ENCODE measurements around the gene MPP2.

DNA sequence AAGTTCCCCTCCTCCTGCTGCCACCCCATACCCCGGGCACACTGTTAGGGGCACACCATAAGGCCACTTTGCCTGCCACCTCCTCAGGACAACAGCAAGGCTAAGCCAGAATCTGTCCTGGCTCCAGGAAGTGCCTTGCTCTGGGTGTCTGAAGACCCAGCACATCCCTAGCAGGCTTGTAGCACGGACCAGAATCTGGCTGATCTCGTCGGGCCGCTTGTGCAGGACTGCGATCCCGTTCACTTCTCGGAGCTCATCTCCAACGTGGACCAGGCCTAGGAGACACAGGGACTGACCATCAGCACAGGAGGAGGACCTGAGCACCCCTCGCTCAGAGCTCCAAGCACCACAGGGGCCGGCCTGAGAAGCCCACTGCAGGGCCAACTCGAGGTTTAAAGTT is 81.8 kb downstream of the MPP2 start:
- TF ChIP-seq FOXP2 (optimal IDR thresholded peaks at IDR 0.05; ENCODE audit: control extremely low read depth, extremely low read length, insufficient read depth), result no peak
- TF ChIP-seq POLR2AphosphoS5 (IDR thresholded peaks at IDR 0.05; ENCODE audit: borderline replicate concordance, low read depth, low read length), result no peak
